Measurements from ENCODE around the gene NUDT7.

GRCh38 chr16:77787452-77787851, 65.1 kb downstream of the NUDT7 start:
- no peak for TF ChIP-seq REST (IDR thresholded peaks at IDR 0.05; ENCODE audit: insufficient read depth in 1 of 2, low read depth in 2 of 2, low read length in 2 of 2)
- no peak for TF ChIP-seq TAF1 (IDR thresholded peaks at IDR 0.05; ENCODE audit: borderline replicate concordance, insufficient read depth, low read length)
